ENCODE measurements around the gene AP4E1.

- TF ChIP-seq POLR2A (IDR thresholded peaks at IDR 0.05; ENCODE audit: low read depth, low read length) = no peak
- no peak for TF ChIP-seq CTCF (conservative IDR thresholded peaks at IDR 0.05; ENCODE audit: low read depth, low read length)
- TF ChIP-seq MAFK (IDR thresholded peaks at IDR 0.05; ENCODE audit: low read depth, low read length) = no peak
- TF ChIP-seq MAZ (IDR thresholded peaks at IDR 0.05; ENCODE audit: borderline replicate concordance, low read depth, low read length) = no peak
- no peak for TF ChIP-seq RAD21 (IDR thresholded peaks at IDR 0.05; ENCODE audit: low read length)
- TF ChIP-seq, protein P1, sequence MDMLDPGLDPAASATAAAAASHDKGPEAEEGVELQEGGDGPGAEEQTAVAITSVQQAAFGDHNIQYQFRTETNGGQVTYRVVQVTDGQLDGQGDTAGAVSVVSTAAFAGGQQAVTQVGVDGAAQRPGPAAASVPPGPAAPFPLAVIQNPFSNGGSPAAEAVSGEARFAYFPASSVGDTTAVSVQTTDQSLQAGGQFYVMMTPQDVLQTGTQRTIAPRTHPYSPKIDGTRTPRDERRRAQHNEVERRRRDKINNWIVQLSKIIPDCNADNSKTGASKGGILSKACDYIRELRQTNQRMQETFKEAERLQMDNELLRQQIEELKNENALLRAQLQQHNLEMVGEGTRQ (IDR thresholded peaks at IDR 0.05; ENCODE audit: low read depth, low read length) = no peak
- no peak for TF ChIP-seq RFX5 (IDR thresholded peaks at IDR 0.05; ENCODE audit: low read depth, low read length)
- TF ChIP-seq RCOR1 (IDR thresholded peaks at IDR 0.05; ENCODE audit: insufficient replicate concordance, low read length) = no peak
Observed at GRCh38 chr15:50977162-50977561, 68.7 kb downstream of the AP4E1 start.

Data from IMR-90 (cell line).